HepG2 (cell line): ENCODE data around the gene GRHL1. TPM values are rescaled to one million over a fixed set of nuclear protein-coding genes. Genes with fewer than 3 reads are reported as not detected.
A peak's percentile ranks its signal among the peaks of the same experiment; 100 is the strongest.

Experiments
- ATF7-NPFF ChIP-seq: sonication (generic); formaldehyde crosslinking; IDR thresholded peaks from 2 replicates; pipeline ENCODE4 v1.8.1; 2023; ENCODE audit warnings: mild to moderate bottlenecking, low read depth, missing genetic modification reagents, moderate library complexity
- CBFB ChIP-seq: sonication (generic); formaldehyde crosslinking; IDR thresholded peaks from 2 replicates; pipeline ENCODE4 v1.4.0; 2020; ENCODE audit warnings: missing genetic modification reagents
- DMAP1 ChIP-seq: IDR thresholded peaks from 2 replicates; pipeline ENCODE4 v1.6.1; 2016
- GABPB1 ChIP-seq: IDR thresholded peaks from 2 replicates; pipeline ENCODE4 v1.6.1; 2016; ENCODE audit warnings: mild to moderate bottlenecking, missing genetic modification reagents, moderate library complexity, missing compliant biosample characterization
- HOXA3 ChIP-seq: sonication (generic); formaldehyde crosslinking; IDR thresholded peaks from 2 replicates; pipeline ENCODE4 v1.5.0; 2020; ENCODE audit warnings: missing genetic modification reagents
- IRF2 ChIP-seq: IDR thresholded peaks from 2 replicates; pipeline ENCODE4 v1.6.1; 2018; ENCODE audit warnings: missing genetic modification reagents, missing compliant biosample characterization
- KMT2A ChIP-seq: sonication (generic); formaldehyde crosslinking; IDR thresholded peaks from 2 replicates; pipeline ENCODE4 v1.4.0; 2020; ENCODE audit warnings: missing genetic modification reagents
- NR2F6 ChIP-seq, 2 experiments: IDR thresholded peaks; 2 replicates each; pipeline ENCODE4 v1.6.1; 2016; ENCODE audit warnings: antibody characterized with exemption in 1 of 2, mild to moderate bottlenecking in 1 of 2
- POGZ ChIP-seq: sonication (generic); formaldehyde crosslinking; IDR thresholded peaks from 2 replicates; pipeline ENCODE4 v1.4.0; 2020; ENCODE audit warnings: mild to moderate bottlenecking, missing genetic modification reagents
- RFX5 ChIP-seq: IDR thresholded peaks from 2 replicates; pipeline ENCODE4 v1.6.1; 2011; ENCODE audit warnings: low read depth, low read length, improper control_type of control experiment
- RXRB ChIP-seq: IDR thresholded peaks from 2 replicates; pipeline ENCODE4 v1.6.1; 2016; ENCODE audit warnings: borderline replicate concordance, missing genetic modification reagents, missing compliant biosample characterization
- SMAD3 ChIP-seq: sonication (generic); formaldehyde crosslinking; IDR thresholded peaks from 2 replicates; pipeline ENCODE4 v1.4.0; 2020; ENCODE audit warnings: missing genetic modification reagents
- SP4 ChIP-seq: sonication (generic); formaldehyde crosslinking; IDR thresholded peaks from 2 replicates; pipeline ENCODE4 v1.8.1; 2023; ENCODE audit warnings: mild to moderate bottlenecking, missing genetic modification reagents
- ZNF33A ChIP-seq: sonication (generic); formaldehyde crosslinking; IDR thresholded peaks from 2 replicates; pipeline ENCODE4 v1.5.1; 2020; ENCODE audit warnings: missing genetic modification reagents, mild to moderate bottlenecking, moderate library complexity, borderline replicate concordance
- ZNF563 ChIP-seq: sonication (generic); formaldehyde crosslinking; IDR thresholded peaks from 2 replicates; pipeline ENCODE4 v1.8.0; 2022; ENCODE audit warnings: mild to moderate bottlenecking, moderate library complexity, missing genetic modification reagents
- ZNF788 ChIP-seq: sonication (generic); formaldehyde crosslinking; IDR thresholded peaks from 2 replicates; pipeline ENCODE4 v1.5.0; 2020; ENCODE audit warnings: mild to moderate bottlenecking, missing genetic modification reagents, borderline replicate concordance
- ZSCAN21 ChIP-seq: sonication (generic); formaldehyde crosslinking; IDR thresholded peaks from 2 replicates; pipeline ENCODE4 v1.8.0; 2022; ENCODE audit warnings: mild to moderate bottlenecking, missing genetic modification reagents, moderate library complexity, borderline replicate concordance
- ZSCAN31 ChIP-seq: sonication (generic); formaldehyde crosslinking; IDR thresholded peaks from 2 replicates; pipeline ENCODE4 v1.5.0; 2020; ENCODE audit warnings: low read depth, mild to moderate bottlenecking, missing genetic modification reagents
- polyA plus RNA-seq, 8 experiments: library from polyadenylated mRNA; depleted of rRNA in 3 of 8; stranded (reverse) in 7 of 8; unstranded in 1 of 8; fragments of >200 nt; fragmentation: Illumina TruSeq in 4 of 8; extraction: Trizol in 4 of 8; gene quantifications; 2 replicates each; pipeline versions ENCODE4 v1.2.1 to v1.2.3, GENCODE V29; 2011 to 2016; ENCODE audit warnings: low read depth in 4 of 8, missing spikeins in 1 of 8, mixed read lengths in 1 of 8; ENCODE audit not compliant: insufficient read depth in 1 of 8
- total RNA-seq, 5 experiments: library from RNA; depleted of rRNA; stranded (reverse); fragments of >200 nt; fragmentation: Illumina TruSeq; extraction: Trizol; gene quantifications; 2 replicates each; pipeline ENCODE4 v1.2.3, GENCODE V29; 2016; ENCODE audit warnings: low read depth in 1 of 5
- TF ChIP-seq, protein P1 (sequence below), 2 experiments: sonication (generic) in 1 of 2; formaldehyde crosslinking in 1 of 2; IDR thresholded peaks; 2 replicates each; pipeline versions ENCODE4 v1.6.1 to v1.9.0; 2014 to 2022; ENCODE audit warnings: antibody characterized with exemption in 1 of 2, borderline replicate concordance in 1 of 2, inconsistent platforms in 1 of 2, low read depth in 1 of 2, missing genetic modification reagents in 1 of 2
- TF ChIP-seq, protein P2 (sequence below): sonication (generic); formaldehyde crosslinking; IDR thresholded peaks from 2 replicates; pipeline ENCODE4 v1.4.0; 2020; ENCODE audit warnings: low read depth, missing genetic modification reagents

Gene GRHL1
- total and polyA plus RNA-seq, 2 of the 13 experiments (the other 11 are each of a cell fraction or from before 2014, with no cell fraction given) = 9.3 to 12.0 TPM

GRCh38 chr2:9951522-9952285, at the start of gene GRHL1 (continued):
- TF ChIP-seq, protein P1, sequence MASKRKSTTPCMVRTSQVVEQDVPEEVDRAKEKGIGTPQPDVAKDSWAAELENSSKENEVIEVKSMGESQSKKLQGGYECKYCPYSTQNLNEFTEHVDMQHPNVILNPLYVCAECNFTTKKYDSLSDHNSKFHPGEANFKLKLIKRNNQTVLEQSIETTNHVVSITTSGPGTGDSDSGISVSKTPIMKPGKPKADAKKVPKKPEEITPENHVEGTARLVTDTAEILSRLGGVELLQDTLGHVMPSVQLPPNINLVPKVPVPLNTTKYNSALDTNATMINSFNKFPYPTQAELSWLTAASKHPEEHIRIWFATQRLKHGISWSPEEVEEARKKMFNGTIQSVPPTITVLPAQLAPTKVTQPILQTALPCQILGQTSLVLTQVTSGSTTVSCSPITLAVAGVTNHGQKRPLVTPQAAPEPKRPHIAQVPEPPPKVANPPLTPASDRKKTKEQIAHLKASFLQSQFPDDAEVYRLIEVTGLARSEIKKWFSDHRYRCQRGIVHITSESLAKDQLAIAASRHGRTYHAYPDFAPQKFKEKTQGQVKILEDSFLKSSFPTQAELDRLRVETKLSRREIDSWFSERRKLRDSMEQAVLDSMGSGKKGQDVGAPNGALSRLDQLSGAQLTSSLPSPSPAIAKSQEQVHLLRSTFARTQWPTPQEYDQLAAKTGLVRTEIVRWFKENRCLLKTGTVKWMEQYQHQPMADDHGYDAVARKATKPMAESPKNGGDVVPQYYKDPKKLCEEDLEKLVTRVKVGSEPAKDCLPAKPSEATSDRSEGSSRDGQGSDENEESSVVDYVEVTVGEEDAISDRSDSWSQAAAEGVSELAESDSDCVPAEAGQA (IDR thresholded peaks at IDR 0.05; ENCODE audit: low read depth) = no peak
- TF ChIP-seq, protein P1 (CRISPR knock-in tag; IDR thresholded peaks at IDR 0.05; ENCODE audit: borderline replicate concordance) = 0 out of 2 replicates have a peak, but pooled peaks have one; percentile 20
- TF ChIP-seq ZNF788 (no peak; the same call in 1 of the 2 replicates), SMAD3 (CRISPR knock-in tag) (peak; percentile 10; the same call in 1 of the 2 replicates), SP4 (CRISPR knock-in tag) (peak; percentile 41; the same call in 1 of the 2 replicates), RXRB (0 out of 2 replicates have a peak, but pooled peaks have one; percentile 30), ZNF33A (CRISPR knock-in tag) (no peak), ZSCAN21 (CRISPR knock-in tag) (peak; percentile 33; the same call in 1 of the 2 replicates), RFX5 (peak; percentile 48; the same call in 1 of the 2 replicates), ATF7-NPFF (CRISPR knock-in tag) (0 out of 2 replicates have a peak, but pooled peaks have one; percentile 32), KMT2A (CRISPR knock-in tag) (peak; percentile 83), CBFB (CRISPR knock-in tag) (0 out of 2 replicates have a peak, but pooled peaks have one; percentile 33), DMAP1 (0 out of 2 replicates have a peak, but pooled peaks have one; percentile 47), NR2F6 (IDR thresholded peaks at IDR 0.05) (no peak), NR2F6 (CRISPR knock-in tag; IDR thresholded peaks at IDR 0.05) (peak; percentile 4; the same call in 1 of the 2 replicates), ZSCAN31 (CRISPR knock-in tag) (peak; percentile 85), POGZ (CRISPR knock-in tag) (0 out of 2 replicates have a peak, but pooled peaks have one; percentile 43), ZNF563 (CRISPR knock-in tag) (peak; percentile 86), GABPB1 (CRISPR knock-in tag) (peak; percentile 52; the same call in 1 of the 2 replicates), IRF2 (CRISPR knock-in tag) (no peak), HOXA3 (CRISPR knock-in tag) (peak; percentile 65)
- TF ChIP-seq, protein P2, sequence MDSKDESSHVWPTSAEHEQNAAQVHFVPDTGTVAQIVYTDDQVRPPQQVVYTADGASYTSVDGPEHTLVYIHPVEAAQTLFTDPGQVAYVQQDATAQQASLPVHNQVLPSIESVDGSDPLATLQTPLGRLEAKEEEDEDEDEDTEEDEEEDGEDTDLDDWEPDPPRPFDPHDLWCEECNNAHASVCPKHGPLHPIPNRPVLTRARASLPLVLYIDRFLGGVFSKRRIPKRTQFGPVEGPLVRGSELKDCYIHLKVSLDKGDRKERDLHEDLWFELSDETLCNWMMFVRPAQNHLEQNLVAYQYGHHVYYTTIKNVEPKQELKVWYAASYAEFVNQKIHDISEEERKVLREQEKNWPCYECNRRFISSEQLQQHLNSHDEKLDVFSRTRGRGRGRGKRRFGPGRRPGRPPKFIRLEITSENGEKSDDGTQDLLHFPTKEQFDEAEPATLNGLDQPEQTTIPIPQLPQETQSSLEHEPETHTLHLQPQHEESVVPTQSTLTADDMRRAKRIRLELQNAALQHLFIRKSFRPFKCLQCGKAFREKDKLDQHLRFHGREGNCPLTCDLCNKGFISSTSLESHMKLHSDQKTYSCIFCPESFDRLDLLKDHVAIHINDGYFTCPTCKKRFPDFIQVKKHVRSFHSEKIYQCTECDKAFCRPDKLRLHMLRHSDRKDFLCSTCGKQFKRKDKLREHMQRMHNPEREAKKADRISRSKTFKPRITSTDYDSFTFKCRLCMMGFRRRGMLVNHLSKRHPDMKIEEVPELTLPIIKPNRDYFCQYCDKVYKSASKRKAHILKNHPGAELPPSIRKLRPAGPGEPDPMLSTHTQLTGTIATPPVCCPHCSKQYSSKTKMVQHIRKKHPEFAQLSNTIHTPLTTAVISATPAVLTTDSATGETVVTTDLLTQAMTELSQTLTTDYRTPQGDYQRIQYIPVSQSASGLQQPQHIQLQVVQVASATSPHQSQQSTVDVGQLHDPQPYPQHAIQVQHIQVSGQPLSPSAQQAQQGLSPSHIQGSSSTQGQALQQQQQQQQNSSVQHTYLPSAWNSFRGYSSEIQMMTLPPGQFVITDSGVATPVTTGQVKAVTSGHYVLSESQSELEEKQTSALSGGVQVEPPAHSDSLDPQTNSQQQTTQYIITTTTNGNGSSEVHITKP (CRISPR knock-in tag) = no peak
